ENCODE data around the gene IGDCC3.

The IGDCC3 gene

GRCh38 chr15:65377976-65378366, at the start of gene IGDCC3:
Gene IGDCC3, minus strand, starts transcription at chr15:65378002. Its CDS starts 214 bp downstream, at chr15:65377788.
- H3K27ac ChIP-seq (ENCODE audit: low read depth, low read length): no peak within 1 kb of the TSS
- peak within 1 kb of the TSS; percentile 65 for H2AFZ ChIP-seq (ENCODE audit: low read length, unreplicated experiment)
- H3K27me3 ChIP-seq (ENCODE audit: insufficient read depth, low read length): peaks cover 77% of the 10 kb centered on the region
- H3K36me3 ChIP-seq (ENCODE audit: insufficient read depth, low read length): no peaks in the 10 kb centered on the region
- H3K4me1 ChIP-seq (ENCODE audit: control insufficient read depth, insufficient read depth, low read length, unreplicated experiment): peaks cover 3% of the 10 kb centered on the region
- H3K79me2 ChIP-seq (ENCODE audit: control insufficient read depth, insufficient read depth, low read length, unreplicated experiment): no peaks in the 10 kb centered on the region
- H3K4me3 ChIP-seq (ENCODE audit: low read depth, low read length): peak within 1 kb of the TSS; percentile 78

- Histone ChIP-seq H3K79me2 (ENCODE audit: control insufficient read depth, insufficient read depth, low read length, unreplicated experiment) (no peaks in the 10 kb centered on the region), H3K27ac (ENCODE audit: low read depth, low read length) (no peak overlapping the region), H2AFZ (ENCODE audit: low read length, unreplicated experiment) (no peak overlapping the region), H3K4me3 (ENCODE audit: low read depth, low read length) (no peak overlapping the region), H3K36me3 (ENCODE audit: insufficient read depth, low read length) (no peaks in the 10 kb centered on the region), H3K4me1 (ENCODE audit: control insufficient read depth, insufficient read depth, low read length, unreplicated experiment) (peaks cover 9% of the 10 kb centered on the region), H3K27me3 (ENCODE audit: insufficient read depth, low read length) (peaks cover 25% of the 10 kb centered on the region)
Measured at GRCh38 chr15:65426216-65426853, 48.5 kb upstream of the IGDCC3 start.

GRCh38 chr15:65424683-65425082, 46.9 kb upstream of the IGDCC3 start:
- H3K4me1 ChIP-seq (ENCODE audit: control insufficient read depth, insufficient read depth, low read length, unreplicated experiment): peaks cover 9% of the 10 kb centered on the region
- no peak overlapping the region for H3K27ac ChIP-seq (ENCODE audit: low read depth, low read length)
- no peak overlapping the region for H2AFZ ChIP-seq (ENCODE audit: low read length, unreplicated experiment)
- no peaks in the 10 kb centered on the region for H3K79me2 ChIP-seq (ENCODE audit: control insufficient read depth, insufficient read depth, low read length, unreplicated experiment)
- peaks cover 38% of the 10 kb centered on the region for H3K27me3 ChIP-seq (ENCODE audit: insufficient read depth, low read length)
- no peak overlapping the region for H3K4me3 ChIP-seq (ENCODE audit: low read depth, low read length)
- no peaks in the 10 kb centered on the region for H3K36me3 ChIP-seq (ENCODE audit: insufficient read depth, low read length)

- Histone ChIP-seq H3K36me3 (ENCODE audit: insufficient read depth, low read length) (no peaks in the 10 kb centered on the region), H3K4me3 (ENCODE audit: low read depth, low read length) (no peak overlapping the region), H2AFZ (ENCODE audit: low read length, unreplicated experiment) (no peak overlapping the region), H3K27me3 (ENCODE audit: insufficient read depth, low read length) (peaks cover 38% of the 10 kb centered on the region), H3K27ac (ENCODE audit: low read depth, low read length) (no peak overlapping the region), H3K79me2 (ENCODE audit: control insufficient read depth, insufficient read depth, low read length, unreplicated experiment) (no peaks in the 10 kb centered on the region), H3K4me1 (ENCODE audit: control insufficient read depth, insufficient read depth, low read length, unreplicated experiment) (peaks cover 9% of the 10 kb centered on the region)
Measured at GRCh38 chr15:65423976-65424679, 46.3 kb upstream of the IGDCC3 start.

GRCh38 chr15:65423150-65423975, 45.6 kb upstream of the IGDCC3 start:
- H3K27me3 ChIP-seq (ENCODE audit: insufficient read depth, low read length): peaks cover 43% of the 10 kb centered on the region
- H3K36me3 ChIP-seq (ENCODE audit: insufficient read depth, low read length): no peaks in the 10 kb centered on the region
- H3K79me2 ChIP-seq (ENCODE audit: control insufficient read depth, insufficient read depth, low read length, unreplicated experiment): no peaks in the 10 kb centered on the region
- no peak overlapping the region for H3K27ac ChIP-seq (ENCODE audit: low read depth, low read length)
- H3K4me3 ChIP-seq (ENCODE audit: low read depth, low read length): no peak overlapping the region
- H2AFZ ChIP-seq (ENCODE audit: low read length, unreplicated experiment): no peak overlapping the region
- peaks cover 9% of the 10 kb centered on the region for H3K4me1 ChIP-seq (ENCODE audit: control insufficient read depth, insufficient read depth, low read length, unreplicated experiment)

- Histone ChIP-seq H3K4me1 (ENCODE audit: control insufficient read depth, insufficient read depth, low read length, unreplicated experiment) (peaks cover 9% of the 10 kb centered on the region), H2AFZ (ENCODE audit: low read length, unreplicated experiment) (no peak overlapping the region), H3K4me3 (ENCODE audit: low read depth, low read length) (peak overlapping the region; percentile 77)
Measured at GRCh38 chr15:65421360-65422215, 43.8 kb upstream of the IGDCC3 start.

GRCh38 chr15:65420975-65421359, 43.2 kb upstream of the IGDCC3 start:
- Histone ChIP-seq H3K27ac (ENCODE audit: low read depth, low read length) (no peak overlapping the region), H3K79me2 (ENCODE audit: control insufficient read depth, insufficient read depth, low read length, unreplicated experiment) (no peaks in the 10 kb centered on the region), H2AFZ (ENCODE audit: low read length, unreplicated experiment) (no peak overlapping the region), H3K4me3 (ENCODE audit: low read depth, low read length) (0 out of 2 replicates have a peak overlapping the region, but pooled peaks have one; percentile 77), H3K4me1 (ENCODE audit: control insufficient read depth, insufficient read depth, low read length, unreplicated experiment) (peaks cover 9% of the 10 kb centered on the region), H3K36me3 (ENCODE audit: insufficient read depth, low read length) (no peaks in the 10 kb centered on the region), H3K27me3 (ENCODE audit: insufficient read depth, low read length) (peaks cover 49% of the 10 kb centered on the region)

More at GRCh38 chr15:65421360-65422215, 43.8 kb upstream of the IGDCC3 start:
- Histone ChIP-seq H3K36me3 (ENCODE audit: insufficient read depth, low read length) (no peaks in the 10 kb centered on the region), H3K79me2 (ENCODE audit: control insufficient read depth, insufficient read depth, low read length, unreplicated experiment) (no peaks in the 10 kb centered on the region), H3K27me3 (ENCODE audit: insufficient read depth, low read length) (peaks cover 49% of the 10 kb centered on the region), H3K27ac (ENCODE audit: low read depth, low read length) (no peak overlapping the region)

- no peaks in the 10 kb centered on the region for H3K79me2 ChIP-seq (ENCODE audit: control insufficient read depth, insufficient read depth, low read length, unreplicated experiment)
- no peak overlapping the region for H2AFZ ChIP-seq (ENCODE audit: low read length, unreplicated experiment)
- no peak overlapping the region for H3K27ac ChIP-seq (ENCODE audit: low read depth, low read length)
- H3K36me3 ChIP-seq (ENCODE audit: insufficient read depth, low read length): no peaks in the 10 kb centered on the region
- H3K27me3 ChIP-seq (ENCODE audit: insufficient read depth, low read length): peaks cover 49% of the 10 kb centered on the region
- H3K4me3 ChIP-seq (ENCODE audit: low read depth, low read length): no peak overlapping the region
- peaks cover 9% of the 10 kb centered on the region for H3K4me1 ChIP-seq (ENCODE audit: control insufficient read depth, insufficient read depth, low read length, unreplicated experiment)
Measured at GRCh38 chr15:65418596-65418995, 40.8 kb upstream of the IGDCC3 start.

GRCh38 chr15:65416845-65417416, 39.1 kb upstream of the IGDCC3 start:
- H2AFZ ChIP-seq (ENCODE audit: low read length, unreplicated experiment): no peak overlapping the region
- H3K79me2 ChIP-seq (ENCODE audit: control insufficient read depth, insufficient read depth, low read length, unreplicated experiment): no peaks in the 10 kb centered on the region
- H3K36me3 ChIP-seq (ENCODE audit: insufficient read depth, low read length): no peaks in the 10 kb centered on the region
- H3K27me3 ChIP-seq (ENCODE audit: insufficient read depth, low read length): peaks cover 35% of the 10 kb centered on the region
- no peak overlapping the region for H3K4me3 ChIP-seq (ENCODE audit: low read depth, low read length)
- peaks cover 4% of the 10 kb centered on the region for H3K4me1 ChIP-seq (ENCODE audit: control insufficient read depth, insufficient read depth, low read length, unreplicated experiment)
- no peak overlapping the region for H3K27ac ChIP-seq (ENCODE audit: low read depth, low read length)
